Stimulated activated memory B cell treated with anti-CD40 and anti-IgM and Interleukin-4, amounts not matched to agents 10 μg/mL and 1 μg/mL and 100 μg/mL, for 72 hours (primary cell): ENCODE results near the gene HCRTR1.

Experiments
- ATAC-seq: fragments of 150-1000 bp; cut with Tn5 transposase; 2 replicates; pipeline ENCODE4 v1.10.0; 2021
- H3K27ac Mint-ChIP-seq: one replicate; pipeline ENCODE4 v1.8.0; 2022; ENCODE audit warnings: mild to moderate bottlenecking, mixed read lengths
- H3K27me3 Mint-ChIP-seq: one replicate; pipeline ENCODE4 v1.8.0; 2022; ENCODE audit warnings: mixed read lengths
- H3K36me3 Mint-ChIP-seq: one replicate; pipeline ENCODE4 v1.8.0; 2022; ENCODE audit warnings: mixed read lengths
- H3K4me1 Mint-ChIP-seq: one replicate; pipeline ENCODE4 v1.8.0; 2022; ENCODE audit warnings: mixed read lengths
- H3K4me3 Mint-ChIP-seq: one replicate; pipeline ENCODE4 v1.8.0; 2022; ENCODE audit warnings: mild to moderate bottlenecking, moderate library complexity, mixed read lengths
- H3K9me3 Mint-ChIP-seq: one replicate; pipeline ENCODE4 v1.8.0; 2022; ENCODE audit warnings: mixed read lengths

Gene HCRTR1

GRCh38 chr1:31587720-31588423, 29.6 kb upstream of the HCRTR1 start:
- no peaks in the 10 kb centered on the region for H3K36me3 Mint-ChIP-seq
- ATAC-seq = peak; percentile 50
- H3K27ac Mint-ChIP-seq = no peak overlapping the region
- peaks cover 9% of the 10 kb centered on the region for H3K4me1 Mint-ChIP-seq
- peaks cover 69% of the 10 kb centered on the region for H3K27me3 Mint-ChIP-seq
- no peak overlapping the region for H3K4me3 Mint-ChIP-seq
- no peaks in the 10 kb centered on the region for H3K9me3 Mint-ChIP-seq

GRCh38 chr1:31588751-31589515, 28.6 kb upstream of the HCRTR1 start:
- H3K27ac Mint-ChIP-seq = no peak overlapping the region
- H3K4me3 Mint-ChIP-seq = no peak overlapping the region
- no peaks in the 10 kb centered on the region for H3K9me3 Mint-ChIP-seq
- H3K27me3 Mint-ChIP-seq = peaks cover 70% of the 10 kb centered on the region
- H3K4me1 Mint-ChIP-seq = peaks cover 9% of the 10 kb centered on the region
- H3K36me3 Mint-ChIP-seq = no peaks in the 10 kb centered on the region
- ATAC-seq = no peak

GRCh38 chr1:31591425-31592093, 25.9 kb upstream of the HCRTR1 start:
- no peak for ATAC-seq
- Mint-ChIP-seq H3K4me3 (no peak overlapping the region), H3K27ac (no peak overlapping the region), H3K4me1 (peaks cover 14% of the 10 kb centered on the region), H3K9me3 (no peaks in the 10 kb centered on the region), H3K36me3 (no peaks in the 10 kb centered on the region), H3K27me3 (peaks cover 58% of the 10 kb centered on the region)

- H3K27ac Mint-ChIP-seq = no peak overlapping the region
- H3K4me3 Mint-ChIP-seq = no peak overlapping the region
- H3K36me3 Mint-ChIP-seq = no peaks in the 10 kb centered on the region
- H3K4me1 Mint-ChIP-seq = peaks cover 17% of the 10 kb centered on the region
- H3K9me3 Mint-ChIP-seq = no peaks in the 10 kb centered on the region
- ATAC-seq = no peak
- H3K27me3 Mint-ChIP-seq = peaks cover 55% of the 10 kb centered on the region
Measured at GRCh38 chr1:31592132-31592531, 25.4 kb upstream of the HCRTR1 start.

GRCh38 chr1:31593136-31593665, 24.3 kb upstream of the HCRTR1 start:
- Mint-ChIP-seq H3K27me3 (peaks cover 47% of the 10 kb centered on the region), H3K9me3 (no peaks in the 10 kb centered on the region), H3K27ac (no peak overlapping the region), H3K4me1 (peaks cover 10% of the 10 kb centered on the region), H3K36me3 (no peaks in the 10 kb centered on the region), H3K4me3 (no peak overlapping the region)
- no peak for ATAC-seq

- H3K27me3 Mint-ChIP-seq = peaks cover 42% of the 10 kb centered on the region
- ATAC-seq = peak; percentile 85
- H3K4me3 Mint-ChIP-seq = no peak overlapping the region
- peaks cover 7% of the 10 kb centered on the region for H3K4me1 Mint-ChIP-seq
- H3K36me3 Mint-ChIP-seq = no peaks in the 10 kb centered on the region
- H3K27ac Mint-ChIP-seq = no peak overlapping the region
- no peaks in the 10 kb centered on the region for H3K9me3 Mint-ChIP-seq
Measured at GRCh38 chr1:31593770-31594632, 23.5 kb upstream of the HCRTR1 start.

GRCh38 chr1:31595836-31596736, 21.4 kb upstream of the HCRTR1 start:
- peak overlapping the region; percentile 2 for H3K27ac Mint-ChIP-seq

GRCh38 chr1:31596737-31597097, 20.8 kb upstream of the HCRTR1 start:
- Mint-ChIP-seq H3K27ac (peak overlapping the region; percentile 2), H3K4me1 (peaks cover 7% of the 10 kb centered on the region), H3K36me3 (no peaks in the 10 kb centered on the region), H3K27me3 (peaks cover 19% of the 10 kb centered on the region), H3K9me3 (no peaks in the 10 kb centered on the region), H3K4me3 (no peak overlapping the region)
- ATAC-seq = no peak

More at GRCh38 chr1:31595836-31596736, 21.4 kb upstream of the HCRTR1 start:
- no peaks in the 10 kb centered on the region for H3K36me3 Mint-ChIP-seq
- peaks cover 25% of the 10 kb centered on the region for H3K27me3 Mint-ChIP-seq
- peaks cover 7% of the 10 kb centered on the region for H3K4me1 Mint-ChIP-seq
- no peak overlapping the region for H3K4me3 Mint-ChIP-seq
- no peak for ATAC-seq
- no peaks in the 10 kb centered on the region for H3K9me3 Mint-ChIP-seq

GRCh38 chr1:31598980-31599379, 18.5 kb upstream of the HCRTR1 start:
- no peak for ATAC-seq
- H3K9me3 Mint-ChIP-seq = peaks cover 3% of the 10 kb centered on the region
- H3K27ac Mint-ChIP-seq = no peak overlapping the region
- no peaks in the 10 kb centered on the region for H3K36me3 Mint-ChIP-seq
- peaks cover 6% of the 10 kb centered on the region for H3K27me3 Mint-ChIP-seq
- no peak overlapping the region for H3K4me3 Mint-ChIP-seq
- H3K4me1 Mint-ChIP-seq = peaks cover 7% of the 10 kb centered on the region

GRCh38 chr1:31600641-31601040, 16.8 kb upstream of the HCRTR1 start:
- Mint-ChIP-seq H3K36me3 (no peaks in the 10 kb centered on the region), H3K4me3 (no peak overlapping the region), H3K9me3 (peaks cover 3% of the 10 kb centered on the region), H3K27me3 (peaks cover 6% of the 10 kb centered on the region), H3K27ac (peak overlapping the region; percentile 25), H3K4me1 (peaks cover 8% of the 10 kb centered on the region)
- ATAC-seq = no peak

GRCh38 chr1:31602081-31602480, 15.4 kb upstream of the HCRTR1 start:
- Mint-ChIP-seq H3K27me3 (no peaks in the 10 kb centered on the region), H3K9me3 (peaks cover 6% of the 10 kb centered on the region), H3K4me3 (no peak overlapping the region), H3K27ac (no peak overlapping the region), H3K36me3 (no peaks in the 10 kb centered on the region), H3K4me1 (peaks cover 10% of the 10 kb centered on the region)
- ATAC-seq = no peak

GRCh38 chr1:31605908-31606427, 11.5 kb upstream of the HCRTR1 start:
- H3K27me3 Mint-ChIP-seq = no peaks in the 10 kb centered on the region
- no peak overlapping the region for H3K4me3 Mint-ChIP-seq
- peaks cover 10% of the 10 kb centered on the region for H3K4me1 Mint-ChIP-seq
- no peaks in the 10 kb centered on the region for H3K36me3 Mint-ChIP-seq
- H3K27ac Mint-ChIP-seq = peak overlapping the region; percentile 79
- peaks cover 6% of the 10 kb centered on the region for H3K9me3 Mint-ChIP-seq
- peak; percentile 99 for ATAC-seq

GRCh38 chr1:31607360-31607759, 10.1 kb upstream of the HCRTR1 start:
- H3K9me3 Mint-ChIP-seq = peaks cover 6% of the 10 kb centered on the region
- H3K36me3 Mint-ChIP-seq = no peaks in the 10 kb centered on the region
- no peak for ATAC-seq
- no peaks in the 10 kb centered on the region for H3K27me3 Mint-ChIP-seq
- peak overlapping the region; percentile 79 for H3K27ac Mint-ChIP-seq
- no peak overlapping the region for H3K4me3 Mint-ChIP-seq
- H3K4me1 Mint-ChIP-seq = peaks cover 10% of the 10 kb centered on the region
